ENCODE measurements around the gene MAB21L3.

Gene MAB21L3

GRCh38 chr1:116170721-116171589 is 59.8 kb downstream of the MAB21L3 start:
- TF ChIP-seq POLR2A (IDR thresholded peaks at IDR 0.05; ENCODE audit: low read length) (no peak), GATA1 (IDR thresholded peaks at IDR 0.05; ENCODE audit: low read depth, low read length) (no peak)
- DNase-seq, result no peak

GRCh38 chr1:116172666-116173065 is 61.5 kb downstream of the MAB21L3 start:
- no peak for TF ChIP-seq GATA1 (IDR thresholded peaks at IDR 0.05; ENCODE audit: low read depth, low read length)
- TF ChIP-seq POLR2A (IDR thresholded peaks at IDR 0.05; ENCODE audit: low read length), result no peak
- no peak for DNase-seq

GRCh38 chr1:116175611-116176010 is 64.4 kb downstream of the MAB21L3 start:
- TF ChIP-seq GATA1 (IDR thresholded peaks at IDR 0.05; ENCODE audit: low read depth, low read length), result no peak
- no peak for TF ChIP-seq POLR2A (IDR thresholded peaks at IDR 0.05; ENCODE audit: low read length)
- DNase-seq, result no peak

- TF ChIP-seq GATA1 (IDR thresholded peaks at IDR 0.05; ENCODE audit: low read depth, low read length), result no peak
- no peak for TF ChIP-seq POLR2A (IDR thresholded peaks at IDR 0.05; ENCODE audit: low read length)
- DNase-seq, result no peak
Observed at GRCh38 chr1:116176306-116176789, 65.1 kb downstream of the MAB21L3 start.

GRCh38 chr1:116177861-116178260 is 66.7 kb downstream of the MAB21L3 start:
- no peak for DNase-seq
- TF ChIP-seq GATA1 (IDR thresholded peaks at IDR 0.05; ENCODE audit: low read depth, low read length) (no peak), POLR2A (IDR thresholded peaks at IDR 0.05; ENCODE audit: low read length) (no peak)

- DNase-seq, result no peak
- no peak for TF ChIP-seq GATA1 (IDR thresholded peaks at IDR 0.05; ENCODE audit: low read depth, low read length)
- no peak for TF ChIP-seq POLR2A (IDR thresholded peaks at IDR 0.05; ENCODE audit: low read length)
Observed at GRCh38 chr1:116178837-116179236, 67.6 kb downstream of the MAB21L3 start.

GRCh38 chr1:116179419-116179818 is 68.2 kb downstream of the MAB21L3 start:
- TF ChIP-seq GATA1 (IDR thresholded peaks at IDR 0.05; ENCODE audit: low read depth, low read length) (no peak), POLR2A (IDR thresholded peaks at IDR 0.05; ENCODE audit: low read length) (no peak)
- no peak for DNase-seq

- DNase-seq, result no peak
- no peak for TF ChIP-seq GATA1 (IDR thresholded peaks at IDR 0.05; ENCODE audit: low read depth, low read length)
- no peak for TF ChIP-seq POLR2A (IDR thresholded peaks at IDR 0.05; ENCODE audit: low read length)
Observed at GRCh38 chr1:116179964-116180363, 68.8 kb downstream of the MAB21L3 start.

- no peak for TF ChIP-seq POLR2A (IDR thresholded peaks at IDR 0.05; ENCODE audit: low read length)
- DNase-seq, result no peak
Observed at GRCh38 chr1:116182019-116182714, 71.0 kb downstream of the MAB21L3 start.
